Osteocyte (in vitro differentiated cells): ENCODE results near the gene ELF4. TPM values are rescaled to one million over a fixed set of nuclear protein-coding genes. Genes with fewer than 3 reads are reported as not detected.

ENCODE experiments used
- DNase-seq: peaks from one replicate; pipeline ENCODE4 v3.0.0; 2021; ENCODE audit warnings: mixed read lengths; ENCODE audit not compliant: unreplicated experiment; ENCODE audit errors: extremely low spot score
- H3K27ac Mint-ChIP-seq: one replicate; pipeline ENCODE4 v1.8.0; 2021; ENCODE audit warnings: mild to moderate bottlenecking, mixed read lengths; ENCODE audit not compliant: unreplicated experiment
- H3K27me3 Mint-ChIP-seq: one replicate; pipeline ENCODE4 v1.8.0; 2021; ENCODE audit warnings: mixed read lengths; ENCODE audit not compliant: unreplicated experiment
- H3K36me3 Mint-ChIP-seq: one replicate; pipeline ENCODE4 v1.8.0; 2021; ENCODE audit warnings: mixed read lengths; ENCODE audit not compliant: unreplicated experiment
- H3K4me1 Mint-ChIP-seq: one replicate; pipeline ENCODE4 v1.8.0; 2021; ENCODE audit warnings: mixed read lengths; ENCODE audit not compliant: unreplicated experiment
- H3K4me3 Mint-ChIP-seq: one replicate; pipeline ENCODE4 v1.8.0; 2021; ENCODE audit warnings: mild to moderate bottlenecking, moderate library complexity, mixed read lengths; ENCODE audit not compliant: unreplicated experiment
- H3K9me3 Mint-ChIP-seq: one replicate; pipeline ENCODE4 v1.8.0; 2021; ENCODE audit warnings: mixed read lengths; ENCODE audit not compliant: unreplicated experiment
- CTCF ChIP-seq: fragments of 200-600 bp; sonication (generic); IDR thresholded peaks from 2 replicates; pipeline ENCODE4 v1.5.0; 2021; ENCODE audit warnings: antibody characterized with exemption, mild to moderate bottlenecking, moderate library complexity
- total RNA-seq: library from RNA; stranded (reverse); gene quantifications from 2 replicates; pipeline ENCODE4 v1.2.1, GENCODE V29; 2021

The ELF4 gene
- total RNA-seq, 1 donor from 2014 or later: 25.2 TPM

GRCh38 chrX:130130990-130131389 is 20.7 kb upstream of the ELF4 start:
- Mint-ChIP-seq H3K4me3 (no peak overlapping the region), H3K36me3 (peaks cover 8% of the 10 kb centered on the region)

GRCh38 chrX:130125091-130125874 is 15.0 kb upstream of the ELF4 start:
- Mint-ChIP-seq H3K9me3 (no peaks in the 10 kb centered on the region), H3K4me1 (peaks cover 3% of the 10 kb centered on the region), H3K36me3 (peaks cover 8% of the 10 kb centered on the region), H3K27ac (no peak overlapping the region), H3K4me3 (no peak overlapping the region), H3K27me3 (no peaks in the 10 kb centered on the region)
- no peak for TF ChIP-seq CTCF
- no peak for DNase-seq

More at GRCh38 chrX:130130990-130131389, 20.7 kb upstream of the ELF4 start:
- DNase-seq: no peak
- H3K9me3 Mint-ChIP-seq: no peaks in the 10 kb centered on the region
- TF ChIP-seq CTCF: no peak
- no peak overlapping the region for H3K27ac Mint-ChIP-seq
- no peaks in the 10 kb centered on the region for H3K27me3 Mint-ChIP-seq
- no peaks in the 10 kb centered on the region for H3K4me1 Mint-ChIP-seq

GRCh38 chrX:130124577-130124976 is 14.3 kb upstream of the ELF4 start:
- no peak for TF ChIP-seq CTCF
- DNase-seq: no peak
- Mint-ChIP-seq H3K4me1 (peaks cover 10% of the 10 kb centered on the region), H3K9me3 (no peaks in the 10 kb centered on the region), H3K36me3 (peaks cover 8% of the 10 kb centered on the region), H3K27me3 (no peaks in the 10 kb centered on the region), H3K4me3 (no peak overlapping the region), H3K27ac (no peak overlapping the region)

GRCh38 chrX:130121505-130121800 is 11.2 kb upstream of the ELF4 start:
- Mint-ChIP-seq H3K9me3 (no peaks in the 10 kb centered on the region), H3K27me3 (no peaks in the 10 kb centered on the region), H3K36me3 (peaks cover 5% of the 10 kb centered on the region), H3K4me3 (no peak overlapping the region), H3K4me1 (peaks cover 29% of the 10 kb centered on the region), H3K27ac (peak overlapping the region; percentile 92)
- no peak for TF ChIP-seq CTCF
- no peak for DNase-seq

GRCh38 chrX:130120746-130121504 is 10.6 kb upstream of the ELF4 start:
- Mint-ChIP-seq H3K27ac (peak overlapping the region; percentile 92), H3K36me3 (peaks cover 5% of the 10 kb centered on the region), H3K4me1 (peaks cover 29% of the 10 kb centered on the region), H3K27me3 (no peaks in the 10 kb centered on the region), H3K4me3 (peak overlapping the region; percentile 60), H3K9me3 (no peaks in the 10 kb centered on the region)
- peak; percentile 73 for TF ChIP-seq CTCF
- DNase-seq: peak; percentile 90
